ENCODE results near the gene PRDM5. TPM values are rescaled to one million over a fixed set of nuclear protein-coding genes. Genes with fewer than 3 reads are reported as not detected.

PRDM5 gene
- total RNA-seq, 1 experiment from 2014 or later: 7.1 TPM

DNA sequence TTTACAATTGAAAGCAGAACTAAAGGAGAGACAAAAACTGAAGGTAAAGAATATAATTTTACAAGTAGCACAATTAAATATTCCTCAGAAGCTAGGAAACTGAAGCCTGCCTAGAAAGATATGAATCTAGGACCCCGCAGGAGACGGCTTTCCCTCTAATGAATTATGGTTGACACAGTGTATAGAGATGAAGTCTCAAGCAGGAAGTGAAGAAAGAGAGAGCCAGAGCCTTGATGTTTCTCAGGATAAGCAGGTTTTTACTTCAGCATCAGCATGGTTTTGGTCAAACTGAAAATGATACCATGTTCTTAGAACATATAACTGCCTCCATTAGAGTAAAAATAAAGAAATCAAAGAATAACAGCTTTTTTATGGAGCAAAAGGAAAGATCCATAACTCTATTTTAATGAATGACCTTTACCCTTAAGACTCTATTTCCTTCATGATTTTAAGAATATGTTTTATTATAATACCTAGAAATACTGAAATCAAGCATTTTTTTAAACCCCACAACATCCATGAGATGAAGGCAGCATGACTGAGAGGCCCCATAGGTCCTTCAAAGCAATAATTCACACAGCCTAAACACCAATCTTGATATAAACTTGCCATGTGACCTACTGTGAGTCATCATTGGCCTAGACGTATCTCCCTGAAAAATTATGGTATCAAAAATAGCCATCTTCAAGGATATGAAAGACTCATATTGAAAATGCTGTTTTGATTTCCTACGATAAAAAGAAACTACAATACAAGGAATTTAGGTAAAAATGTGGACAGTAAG is 193.4 kb downstream of the PRDM5 start:
- H3K4me3 ChIP-seq (ENCODE audit: low read depth, low read length, poor library complexity, severe bottlenecking): no peak overlapping the region
- intact Hi-C loops (cut with micrococcal nuclease; ENCODE audit: unreplicated experiment): no loop called here
- DNase-seq (ENCODE audit: low spot score): no peak
- H3K9me3 ChIP-seq (ENCODE audit: low read depth, low read length, poor library complexity, severe bottlenecking): no peaks in the 10 kb centered on the region
- BruUV-seq (replicated peaks): no TSS peak
- ChIA-PET CTCF (no interaction called here), POLR2A (ENCODE audit: low non-redundant PET) (no interaction called here)
- no peaks in the 10 kb centered on the region for H3K36me3 ChIP-seq (ENCODE audit: insufficient read depth, low read length, poor library complexity, severe bottlenecking)
- TF ChIP-seq EZH2 (IDR thresholded peaks at IDR 0.05; ENCODE audit: borderline replicate concordance, low read depth, low read length, poor library complexity, severe bottlenecking): no peak
- TF ChIP-seq, protein P1, sequence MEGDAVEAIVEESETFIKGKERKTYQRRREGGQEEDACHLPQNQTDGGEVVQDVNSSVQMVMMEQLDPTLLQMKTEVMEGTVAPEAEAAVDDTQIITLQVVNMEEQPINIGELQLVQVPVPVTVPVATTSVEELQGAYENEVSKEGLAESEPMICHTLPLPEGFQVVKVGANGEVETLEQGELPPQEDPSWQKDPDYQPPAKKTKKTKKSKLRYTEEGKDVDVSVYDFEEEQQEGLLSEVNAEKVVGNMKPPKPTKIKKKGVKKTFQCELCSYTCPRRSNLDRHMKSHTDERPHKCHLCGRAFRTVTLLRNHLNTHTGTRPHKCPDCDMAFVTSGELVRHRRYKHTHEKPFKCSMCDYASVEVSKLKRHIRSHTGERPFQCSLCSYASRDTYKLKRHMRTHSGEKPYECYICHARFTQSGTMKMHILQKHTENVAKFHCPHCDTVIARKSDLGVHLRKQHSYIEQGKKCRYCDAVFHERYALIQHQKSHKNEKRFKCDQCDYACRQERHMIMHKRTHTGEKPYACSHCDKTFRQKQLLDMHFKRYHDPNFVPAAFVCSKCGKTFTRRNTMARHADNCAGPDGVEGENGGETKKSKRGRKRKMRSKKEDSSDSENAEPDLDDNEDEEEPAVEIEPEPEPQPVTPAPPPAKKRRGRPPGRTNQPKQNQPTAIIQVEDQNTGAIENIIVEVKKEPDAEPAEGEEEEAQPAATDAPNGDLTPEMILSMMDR (conservative IDR thresholded peaks at IDR 0.05; ENCODE audit: low read depth, low read length): no peak
- no peaks in the 10 kb centered on the region for H3K4me1 ChIP-seq (ENCODE audit: insufficient read depth, low read length, poor library complexity, severe bottlenecking)
- H3K27me3 ChIP-seq (replicated peaks; ENCODE audit: insufficient read depth, low read depth, low read length, poor library complexity): no peaks in the 10 kb centered on the region
- H3K27ac ChIP-seq (ENCODE audit: low read depth, low read length, poor library complexity, severe bottlenecking): no peak overlapping the region

DNA sequence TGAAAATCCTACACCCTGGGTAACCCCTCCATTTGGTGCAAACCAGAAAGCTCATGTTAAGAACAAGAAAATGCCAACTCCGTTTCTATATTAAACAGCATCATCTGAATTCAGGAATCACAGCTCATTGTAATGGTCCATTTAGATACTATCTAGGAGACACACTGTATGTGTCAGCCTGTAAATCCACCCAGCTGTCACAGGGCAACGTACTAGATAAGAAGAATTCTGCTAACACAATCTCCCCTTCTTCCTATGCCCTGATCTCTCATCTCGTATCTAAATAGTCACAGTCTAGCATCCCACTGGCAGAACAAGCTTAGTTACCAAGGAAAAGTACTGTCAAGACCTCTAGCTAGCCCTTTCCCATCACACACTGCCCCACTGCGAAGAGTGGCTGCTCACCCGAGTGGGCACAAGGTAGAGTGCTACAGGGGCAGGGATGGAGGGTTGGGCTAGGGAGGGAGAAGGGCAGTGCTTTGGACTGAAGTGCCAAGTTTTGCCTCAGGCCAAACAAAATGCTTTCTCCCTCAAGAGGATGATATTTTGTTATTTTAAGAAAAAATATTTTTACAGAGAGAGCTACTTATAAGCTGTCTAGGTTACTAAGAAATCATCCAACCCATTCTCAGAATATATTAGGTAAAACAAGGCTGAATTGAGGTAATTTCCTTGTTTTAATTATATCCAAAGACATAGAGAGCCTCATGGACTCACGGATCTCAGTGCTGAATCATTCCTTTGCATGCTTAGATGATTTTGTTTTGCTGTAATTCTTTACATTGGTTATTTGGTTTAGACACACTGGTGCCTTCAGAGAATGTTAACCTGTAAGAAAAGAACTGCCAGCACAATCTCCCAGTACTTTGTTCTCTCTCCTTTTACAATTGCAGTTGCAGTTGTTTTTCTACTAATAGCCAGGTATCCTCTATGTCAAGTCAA is 196.6 kb downstream of the PRDM5 start:
- Histone ChIP-seq H3K4me1 (ENCODE audit: insufficient read depth, low read length, poor library complexity, severe bottlenecking) (no peaks in the 10 kb centered on the region), H3K27ac (ENCODE audit: low read depth, low read length, poor library complexity, severe bottlenecking) (no peak overlapping the region), H3K36me3 (ENCODE audit: insufficient read depth, low read length, poor library complexity, severe bottlenecking) (no peaks in the 10 kb centered on the region), H3K4me3 (ENCODE audit: low read depth, low read length, poor library complexity, severe bottlenecking) (no peak overlapping the region), H3K27me3 (replicated peaks; ENCODE audit: insufficient read depth, low read depth, low read length, poor library complexity) (no peaks in the 10 kb centered on the region), H3K9me3 (ENCODE audit: low read depth, low read length, poor library complexity, severe bottlenecking) (no peaks in the 10 kb centered on the region)
- TF ChIP-seq, protein P1 (conservative IDR thresholded peaks at IDR 0.05; ENCODE audit: low read depth, low read length): no peak
- no peak for TF ChIP-seq EZH2 (IDR thresholded peaks at IDR 0.05; ENCODE audit: borderline replicate concordance, low read depth, low read length, poor library complexity, severe bottlenecking)
- intact Hi-C loops (cut with micrococcal nuclease; ENCODE audit: unreplicated experiment): no loop called here
- CTCF ChIA-PET: no interaction called here
- no TSS peak for BruUV-seq (replicated peaks)
- POLR2A ChIA-PET (ENCODE audit: low non-redundant PET): no interaction called here
- no peak for DNase-seq (ENCODE audit: low spot score)

DNA sequence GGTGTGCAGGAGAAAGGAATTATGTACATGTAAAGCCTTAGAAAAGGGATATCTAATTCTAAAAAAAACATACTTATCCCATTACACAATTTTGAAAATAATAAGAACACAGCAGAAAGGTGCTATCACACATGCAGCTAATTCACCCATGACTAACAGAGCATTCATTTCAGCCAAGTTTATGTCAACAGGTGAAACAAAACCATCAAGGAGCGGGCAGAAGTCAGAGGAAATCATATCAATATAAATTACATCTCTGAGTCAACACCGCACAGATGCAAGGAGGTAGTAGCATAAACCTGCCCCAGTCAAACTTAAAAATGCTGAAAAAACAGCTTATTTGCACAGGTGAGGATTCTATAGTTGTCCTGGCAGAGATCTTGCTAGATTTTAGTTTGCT is 197.9 kb downstream of the PRDM5 start:
- TF ChIP-seq, protein P1 (conservative IDR thresholded peaks at IDR 0.05; ENCODE audit: low read depth, low read length): no peak
- no peak for TF ChIP-seq EZH2 (IDR thresholded peaks at IDR 0.05; ENCODE audit: borderline replicate concordance, low read depth, low read length, poor library complexity, severe bottlenecking)
- no TSS peak for BruUV-seq (replicated peaks)
- no peak for DNase-seq (ENCODE audit: low spot score)
- no peak overlapping the region for H3K4me3 ChIP-seq (ENCODE audit: low read depth, low read length, poor library complexity, severe bottlenecking)
- H3K27me3 ChIP-seq (replicated peaks; ENCODE audit: insufficient read depth, low read depth, low read length, poor library complexity): no peaks in the 10 kb centered on the region
- intact Hi-C loops (cut with micrococcal nuclease; ENCODE audit: unreplicated experiment): no loop called here
- H3K27ac ChIP-seq (ENCODE audit: low read depth, low read length, poor library complexity, severe bottlenecking): no peak overlapping the region
- H3K36me3 ChIP-seq (ENCODE audit: insufficient read depth, low read length, poor library complexity, severe bottlenecking): no peaks in the 10 kb centered on the region
- H3K9me3 ChIP-seq (ENCODE audit: low read depth, low read length, poor library complexity, severe bottlenecking): no peaks in the 10 kb centered on the region
- H3K4me1 ChIP-seq (ENCODE audit: insufficient read depth, low read length, poor library complexity, severe bottlenecking): no peaks in the 10 kb centered on the region
- ChIA-PET CTCF (no interaction called here), POLR2A (ENCODE audit: low non-redundant PET) (no interaction called here)

All from A673 (cell line).